HepG2 (cell line): ENCODE data around the gene PLXND1. TPM values are rescaled to one million over a fixed set of nuclear protein-coding genes. Genes with fewer than 3 reads are reported as not detected.

ENCODE experiments used
- ATM ChIP-seq: fragments of 450-650 bp; IDR thresholded peaks from 2 replicates; pipeline ENCODE4 v1.7.1; 2017; ENCODE audit warnings: mild to moderate bottlenecking, borderline replicate concordance
- BHLHE40 ChIP-seq: IDR thresholded peaks from 2 replicates; pipeline ENCODE4 v1.6.1; 2011; ENCODE audit warnings: low read length, improper control_type of control experiment
- CREB1 ChIP-seq, 2 experiments: fragments of 450-650 bp in 1 of 2; IDR thresholded peaks; 2 replicates each; pipeline ENCODE4 v1.6.1; 2016 to 2017; ENCODE audit warnings: control low read depth in 1 of 2, mild to moderate bottlenecking in 1 of 2, missing compliant biosample characterization in 1 of 2, missing genetic modification characterization in 1 of 2
- EEA1 ChIP-seq: sonication (generic); formaldehyde crosslinking; IDR thresholded peaks from 2 replicates; pipeline ENCODE4 v1.5.1; 2020; ENCODE audit warnings: mild to moderate bottlenecking, missing genetic modification reagents, borderline replicate concordance
- HOXD1 ChIP-seq: sonication (generic); formaldehyde crosslinking; IDR thresholded peaks from 2 replicates; pipeline ENCODE4 v1.5.0; 2020; ENCODE audit warnings: missing genetic modification reagents
- MAZ ChIP-seq, 2 experiments: sonication (generic) in 1 of 2; formaldehyde crosslinking in 1 of 2; IDR thresholded peaks; 2 replicates each; pipeline versions ENCODE4 v1.5.0 to v1.6.1; 2012 to 2020; ENCODE audit warnings: low read depth in 2 of 2, mild to moderate bottlenecking in 2 of 2, borderline replicate concordance in 1 of 2, improper control_type of control experiment in 1 of 2, low read length in 1 of 2, missing genetic modification reagents in 1 of 2, moderate library complexity in 1 of 2
- MYNN ChIP-seq: sonication (generic); formaldehyde crosslinking; IDR thresholded peaks from 2 replicates; pipeline ENCODE4 v1.4.0; 2020; ENCODE audit warnings: mild to moderate bottlenecking, low read depth, missing genetic modification reagents
- TEAD3 ChIP-seq: optimal IDR thresholded peaks from 2 replicates; pipeline ENCODE3; 2016; ENCODE audit warnings: borderline replicate concordance
- ZBTB1 ChIP-seq: sonication (generic); formaldehyde crosslinking; IDR thresholded peaks from 2 replicates; pipeline ENCODE4 v1.4.0; 2020; ENCODE audit warnings: missing genetic modification reagents, borderline replicate concordance
- ZNF224 ChIP-seq: sonication (generic); formaldehyde crosslinking; IDR thresholded peaks from 2 replicates; pipeline ENCODE4 v1.5.0; 2020; ENCODE audit warnings: mild to moderate bottlenecking, missing genetic modification reagents
- ZNF337 ChIP-seq: sonication (generic); formaldehyde crosslinking; IDR thresholded peaks from 2 replicates; pipeline ENCODE4 v1.5.1; 2020; ENCODE audit warnings: missing genetic modification reagents, low read depth, mild to moderate bottlenecking, borderline replicate concordance
- ZNF546 ChIP-seq: sonication (generic); formaldehyde crosslinking; conservative IDR thresholded peaks from 2 replicates; pipeline ENCODE4 v1.8.1; 2023; ENCODE audit warnings: mild to moderate bottlenecking, missing genetic modification reagents
- ZNF562 ChIP-seq: sonication (generic); formaldehyde crosslinking; IDR thresholded peaks from 2 replicates; pipeline ENCODE4 v1.8.0; 2022; ENCODE audit warnings: missing genetic modification reagents, borderline replicate concordance
- ZNF749 ChIP-seq: sonication (generic); formaldehyde crosslinking; IDR thresholded peaks from 2 replicates; pipeline ENCODE4 v1.8.0; 2022; ENCODE audit warnings: mild to moderate bottlenecking, missing genetic modification reagents, moderate library complexity, borderline replicate concordance
- polyA plus RNA-seq, 8 experiments: library from polyadenylated mRNA; depleted of rRNA in 3 of 8; stranded (reverse) in 7 of 8; unstranded in 1 of 8; fragments of >200 nt; fragmentation: Illumina TruSeq in 4 of 8; extraction: Trizol in 4 of 8; gene quantifications; 2 replicates each; pipeline versions ENCODE4 v1.2.1 to v1.2.3, GENCODE V29; 2011 to 2016; ENCODE audit warnings: low read depth in 4 of 8, missing spikeins in 1 of 8, mixed read lengths in 1 of 8; ENCODE audit not compliant: insufficient read depth in 1 of 8
- total RNA-seq, 5 experiments: library from RNA; depleted of rRNA; stranded (reverse); fragments of >200 nt; fragmentation: Illumina TruSeq; extraction: Trizol; gene quantifications; 2 replicates each; pipeline ENCODE4 v1.2.3, GENCODE V29; 2016; ENCODE audit warnings: low read depth in 1 of 5
- TF ChIP-seq, protein P1 (sequence below): sonication (generic); formaldehyde crosslinking; IDR thresholded peaks from one replicate; pipeline ENCODE4 v1.5.1; 2020; ENCODE audit warnings: mild to moderate bottlenecking, missing genetic modification reagents; ENCODE audit errors: not compliant biosample characterization
- TF ChIP-seq, protein P2 (sequence below): sonication (generic); formaldehyde crosslinking; IDR thresholded peaks from 2 replicates; pipeline ENCODE4 v1.5.0; 2020; ENCODE audit warnings: mild to moderate bottlenecking, missing genetic modification reagents
- TF ChIP-seq, protein P3 (sequence below): IDR thresholded peaks from 2 replicates; pipeline ENCODE4 v1.6.1; 2012; ENCODE audit warnings: inconsistent platforms

Gene PLXND1
- total and polyA plus RNA-seq, 2 of the 13 experiments (the other 11 are each of a cell fraction or from before 2014, with no cell fraction given), result 15.9 to 42.0 TPM

DNA sequence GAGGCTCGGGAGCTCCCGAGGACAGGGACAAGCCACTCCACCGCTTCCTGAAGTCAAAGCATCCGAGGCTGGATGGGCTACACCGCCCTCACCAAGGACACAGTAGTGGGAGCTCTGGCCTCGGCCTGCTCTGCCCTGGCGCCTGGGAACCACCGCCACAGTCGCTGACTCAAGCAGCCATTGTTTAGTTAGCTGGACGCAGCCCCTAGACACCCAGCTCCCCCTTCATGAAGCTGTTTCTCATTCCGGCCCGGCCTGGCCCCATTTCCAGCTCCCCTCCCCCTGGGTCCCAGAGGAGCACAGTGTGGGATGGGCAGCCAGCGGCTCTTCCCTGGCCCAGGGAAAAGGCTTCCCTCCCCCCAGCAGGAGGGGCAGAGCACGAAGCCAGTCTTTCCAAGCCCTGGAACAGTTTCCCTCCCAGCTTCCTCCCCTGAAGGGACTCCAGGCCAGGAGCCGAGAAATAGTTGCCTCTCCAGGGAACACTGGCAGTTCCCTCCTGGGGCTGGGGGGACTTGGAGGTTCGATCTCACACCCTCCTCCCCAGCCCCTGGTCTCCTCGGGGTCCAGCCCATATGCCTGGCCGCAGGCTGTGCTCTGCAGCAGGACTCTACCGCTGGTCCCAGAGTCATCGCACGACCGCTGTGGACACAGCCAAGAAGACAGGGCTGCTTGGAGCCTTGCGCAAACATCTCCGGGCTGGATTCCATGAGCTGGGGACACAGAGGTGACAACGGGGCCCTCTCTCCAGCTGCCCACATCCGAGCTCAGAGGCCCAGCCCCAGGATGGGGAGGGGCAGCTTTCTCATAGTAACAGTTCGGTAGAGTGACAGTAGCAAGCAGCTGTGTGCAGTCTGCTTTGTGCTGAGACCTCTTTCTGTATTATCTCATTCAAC, 10.0 kb downstream of the PLXND1 start (continued):
- TF ChIP-seq, protein P1, sequence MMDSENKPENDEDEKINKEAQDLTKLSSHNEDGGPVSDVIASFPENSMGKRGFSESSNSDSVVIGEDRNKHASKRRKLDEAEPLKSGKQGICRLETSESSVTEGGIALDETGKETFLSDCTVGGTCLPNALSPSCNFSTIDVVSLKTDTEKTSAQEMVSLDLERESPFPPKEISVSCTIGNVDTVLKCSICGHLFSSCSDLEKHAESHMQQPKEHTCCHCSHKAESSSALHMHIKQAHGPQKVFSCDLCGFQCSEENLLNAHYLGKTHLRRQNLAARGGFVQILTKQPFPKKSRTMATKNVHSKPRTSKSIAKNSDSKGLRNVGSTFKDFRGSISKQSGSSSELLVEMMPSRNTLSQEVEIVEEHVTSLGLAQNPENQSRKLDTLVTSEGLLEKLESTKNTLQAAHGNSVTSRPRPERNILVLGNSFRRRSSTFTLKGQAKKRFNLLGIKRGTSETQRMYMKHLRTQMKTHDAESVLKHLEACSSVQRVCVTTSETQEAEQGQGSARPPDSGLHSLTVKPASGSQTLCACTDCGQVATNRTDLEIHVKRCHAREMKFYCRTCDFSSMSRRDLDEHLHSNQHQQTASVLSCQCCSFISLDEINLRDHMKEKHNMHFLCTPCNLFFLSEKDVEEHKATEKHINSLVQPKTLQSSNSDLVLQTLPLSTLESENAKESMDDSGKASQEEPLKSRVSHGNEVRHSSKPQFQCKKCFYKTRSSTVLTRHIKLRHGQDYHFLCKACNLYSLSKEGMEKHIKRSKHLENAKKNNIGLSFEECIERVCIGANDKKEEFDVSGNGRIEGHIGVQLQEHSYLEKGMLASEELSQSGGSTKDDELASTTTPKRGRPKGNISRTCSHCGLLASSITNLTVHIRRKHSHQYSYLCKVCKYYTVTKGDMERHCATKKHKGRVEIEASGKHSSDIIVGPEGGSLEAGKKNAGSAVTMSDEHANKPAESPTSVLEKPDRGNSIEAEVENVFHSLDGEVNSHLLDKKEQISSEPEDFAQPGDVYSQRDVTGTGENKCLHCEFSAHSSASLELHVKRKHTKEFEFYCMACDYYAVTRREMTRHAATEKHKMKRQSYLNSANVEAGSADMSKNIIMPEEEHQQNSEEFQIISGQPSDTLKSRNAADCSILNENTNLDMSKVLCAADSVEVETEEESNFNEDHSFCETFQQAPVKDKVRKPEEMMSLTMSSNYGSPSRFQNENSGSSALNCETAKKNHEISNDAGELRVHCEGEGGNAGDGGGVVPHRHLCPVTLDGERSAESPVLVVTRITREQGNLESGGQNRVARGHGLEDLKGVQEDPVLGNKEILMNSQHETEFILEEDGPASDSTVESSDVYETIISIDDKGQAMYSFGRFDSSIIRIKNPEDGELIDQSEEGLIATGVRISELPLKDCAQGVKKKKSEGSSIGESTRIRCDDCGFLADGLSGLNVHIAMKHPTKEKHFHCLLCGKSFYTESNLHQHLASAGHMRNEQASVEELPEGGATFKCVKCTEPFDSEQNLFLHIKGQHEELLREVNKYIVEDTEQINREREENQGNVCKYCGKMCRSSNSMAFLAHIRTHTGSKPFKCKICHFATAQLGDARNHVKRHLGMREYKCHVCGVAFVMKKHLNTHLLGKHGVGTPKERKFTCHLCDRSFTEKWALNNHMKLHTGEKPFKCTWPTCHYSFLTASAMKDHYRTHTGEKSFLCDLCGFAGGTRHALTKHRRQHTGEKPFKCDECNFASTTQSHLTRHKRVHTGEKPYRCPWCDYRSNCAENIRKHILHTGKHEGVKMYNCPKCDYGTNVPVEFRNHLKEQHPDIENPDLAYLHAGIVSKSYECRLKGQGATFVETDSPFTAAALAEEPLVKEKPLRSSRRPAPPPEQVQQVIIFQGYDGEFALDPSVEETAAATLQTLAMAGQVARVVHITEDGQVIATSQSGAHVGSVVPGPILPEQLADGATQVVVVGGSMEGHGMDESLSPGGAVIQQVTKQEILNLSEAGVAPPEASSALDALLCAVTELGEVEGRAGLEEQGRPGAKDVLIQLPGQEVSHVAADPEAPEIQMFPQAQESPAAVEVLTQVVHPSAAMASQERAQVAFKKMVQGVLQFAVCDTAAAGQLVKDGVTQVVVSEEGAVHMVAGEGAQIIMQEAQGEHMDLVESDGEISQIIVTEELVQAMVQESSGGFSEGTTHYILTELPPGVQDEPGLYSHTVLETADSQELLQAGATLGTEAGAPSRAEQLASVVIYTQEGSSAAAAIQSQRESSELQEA (CRISPR knock-in tag), result no peak
- TF ChIP-seq ZNF337 (CRISPR knock-in tag), result no peak
- peak; percentile 86 for TF ChIP-seq TEAD3 (CRISPR knock-in tag)
- peak; percentile 68; the same call in 1 of the 2 replicates for TF ChIP-seq ZNF224
- TF ChIP-seq CREB1 (IDR thresholded peaks at IDR 0.05), result no peak
- no peak for TF ChIP-seq CREB1 (CRISPR knock-in tag; IDR thresholded peaks at IDR 0.05)
- no peak for TF ChIP-seq ATM
- no peak for TF ChIP-seq MYNN (CRISPR knock-in tag)
- TF ChIP-seq ZNF546 (CRISPR knock-in tag), result no peak
- peak; percentile 51 for TF ChIP-seq HOXD1
- TF ChIP-seq ZNF562 (CRISPR knock-in tag), result no peak
- no peak for TF ChIP-seq BHLHE40
- TF ChIP-seq EEA1 (CRISPR knock-in tag), result 0 out of 2 replicates have a peak, but pooled peaks have one; percentile 51
- TF ChIP-seq, protein P2, sequence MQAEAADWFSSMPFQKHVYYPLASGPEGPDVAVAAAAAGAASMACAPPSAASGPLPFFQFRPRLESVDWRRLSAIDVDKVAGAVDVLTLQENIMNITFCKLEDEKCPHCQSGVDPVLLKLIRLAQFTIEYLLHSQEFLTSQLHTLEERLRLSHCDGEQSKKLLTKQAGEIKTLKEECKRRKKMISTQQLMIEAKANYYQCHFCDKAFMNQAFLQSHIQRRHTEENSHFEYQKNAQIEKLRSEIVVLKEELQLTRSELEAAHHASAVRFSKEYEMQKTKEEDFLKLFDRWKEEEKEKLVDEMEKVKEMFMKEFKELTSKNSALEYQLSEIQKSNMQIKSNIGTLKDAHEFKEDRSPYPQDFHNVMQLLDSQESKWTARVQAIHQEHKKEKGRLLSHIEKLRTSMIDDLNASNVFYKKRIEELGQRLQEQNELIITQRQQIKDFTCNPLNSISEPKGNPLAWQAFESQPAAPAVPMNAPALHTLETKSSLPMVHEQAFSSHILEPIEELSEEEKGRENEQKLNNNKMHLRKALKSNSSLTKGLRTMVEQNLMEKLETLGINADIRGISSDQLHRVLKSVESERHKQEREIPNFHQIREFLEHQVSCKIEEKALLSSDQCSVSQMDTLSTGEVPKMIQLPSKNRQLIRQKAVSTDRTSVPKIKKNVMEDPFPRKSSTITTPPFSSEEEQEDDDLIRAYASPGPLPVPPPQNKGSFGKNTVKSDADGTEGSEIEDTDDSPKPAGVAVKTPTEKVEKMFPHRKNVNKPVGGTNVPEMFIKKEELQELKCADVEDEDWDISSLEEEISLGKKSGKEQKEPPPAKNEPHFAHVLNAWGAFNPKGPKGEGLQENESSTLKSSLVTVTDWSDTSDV (CRISPR knock-in tag), result no peak
- TF ChIP-seq, protein P3, sequence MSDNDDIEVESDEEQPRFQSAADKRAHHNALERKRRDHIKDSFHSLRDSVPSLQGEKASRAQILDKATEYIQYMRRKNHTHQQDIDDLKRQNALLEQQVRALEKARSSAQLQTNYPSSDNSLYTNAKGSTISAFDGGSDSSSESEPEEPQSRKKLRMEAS, result peak; percentile 61
- no peak for TF ChIP-seq ZBTB1 (CRISPR knock-in tag)
- TF ChIP-seq ZNF749, result no peak
- no peak for TF ChIP-seq MAZ (IDR thresholded peaks at IDR 0.05; ENCODE audit: borderline replicate concordance, low read depth, low read length)
- peak; percentile 59 for TF ChIP-seq MAZ (CRISPR knock-in tag; IDR thresholded peaks at IDR 0.05; ENCODE audit: low read depth)
